Iris pigment epithelial cell (primary cell): ENCODE data around the gene ATF7IP.

ENCODE experiments used
- DNase-seq: peaks from one replicate; pipeline ENCODE4 v3.0.0-alpha.2; 2011; ENCODE audit warnings: low read depth

The ATF7IP gene

DNA sequence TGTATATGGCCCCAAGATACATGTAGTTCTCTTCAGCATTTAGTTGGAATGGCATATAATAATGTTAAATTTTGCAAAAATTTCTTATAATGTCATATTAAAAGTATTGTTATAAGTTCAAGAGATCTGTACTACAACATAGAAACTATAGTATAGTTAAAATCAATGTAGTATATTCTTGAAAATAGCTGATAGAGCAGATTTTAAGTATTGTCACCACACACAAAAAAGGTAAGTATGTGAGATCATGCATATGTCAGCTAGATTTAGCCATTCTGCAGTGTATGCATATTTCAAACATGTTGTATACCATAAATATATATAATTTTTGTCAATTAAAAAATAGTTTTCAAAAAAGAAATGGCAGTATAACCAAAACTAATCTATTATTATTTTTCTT is 115.7 kb downstream of the ATF7IP start:
- no peak for DNase-seq

DNA sequence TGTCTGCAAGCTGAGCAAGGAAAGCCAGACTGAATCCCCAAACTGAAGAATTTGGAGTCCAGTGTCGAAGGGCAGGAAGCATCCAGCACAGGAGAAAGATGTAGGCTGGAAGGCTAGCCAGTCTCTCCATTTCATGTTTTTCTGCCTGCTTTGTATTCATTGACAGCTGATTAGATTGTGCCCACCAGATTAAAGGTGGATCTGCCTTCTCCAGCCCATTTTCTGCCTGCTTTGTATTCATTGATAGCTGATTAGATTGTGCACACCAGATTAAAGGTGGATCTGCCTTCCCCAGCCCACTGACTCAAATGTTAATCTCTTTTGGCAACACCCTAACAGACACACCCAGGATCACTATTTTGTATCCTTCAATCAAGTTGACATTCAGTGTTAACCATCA is 116.9 kb downstream of the ATF7IP start:
- DNase-seq: no peak

DNA sequence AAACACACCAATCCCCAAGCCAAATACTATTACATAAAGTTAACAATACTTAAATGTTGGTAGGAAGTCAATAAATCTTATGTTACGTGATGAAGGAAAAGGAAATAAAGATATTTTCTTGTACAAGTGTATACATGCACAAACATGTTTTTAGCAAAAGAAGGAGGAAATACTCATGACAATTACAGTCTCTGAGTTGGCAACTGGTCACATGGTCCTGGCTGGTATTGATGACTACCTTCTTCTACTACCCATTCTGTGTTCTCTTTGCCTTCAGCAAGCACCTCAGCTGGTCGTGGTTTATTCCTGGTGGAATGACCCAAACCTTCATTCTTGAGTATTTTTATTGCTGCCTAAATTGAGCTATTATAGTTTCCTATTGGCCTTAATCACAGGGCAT is 117.4 kb downstream of the ATF7IP start:
- no peak for DNase-seq

DNA sequence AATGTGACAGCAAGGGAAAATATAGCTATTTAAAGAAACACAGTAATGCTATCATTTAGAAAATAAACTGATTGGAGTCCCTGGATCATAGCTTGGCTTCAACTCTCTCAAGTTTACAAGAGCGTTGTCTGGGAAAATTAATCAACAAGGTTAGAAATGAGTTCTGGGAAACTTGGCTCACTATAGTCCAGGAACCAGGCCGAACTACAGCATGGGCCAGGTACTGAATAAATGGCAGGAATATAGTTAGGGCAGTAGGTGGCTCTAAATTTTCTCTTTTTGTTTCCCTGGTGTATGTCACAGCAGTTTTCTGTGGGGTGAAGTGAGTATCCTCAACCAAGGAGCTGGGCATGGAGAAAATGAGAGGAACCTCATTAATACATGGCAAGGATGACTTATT is 129.8 kb downstream of the ATF7IP start:
- DNase-seq: no peak

DNA sequence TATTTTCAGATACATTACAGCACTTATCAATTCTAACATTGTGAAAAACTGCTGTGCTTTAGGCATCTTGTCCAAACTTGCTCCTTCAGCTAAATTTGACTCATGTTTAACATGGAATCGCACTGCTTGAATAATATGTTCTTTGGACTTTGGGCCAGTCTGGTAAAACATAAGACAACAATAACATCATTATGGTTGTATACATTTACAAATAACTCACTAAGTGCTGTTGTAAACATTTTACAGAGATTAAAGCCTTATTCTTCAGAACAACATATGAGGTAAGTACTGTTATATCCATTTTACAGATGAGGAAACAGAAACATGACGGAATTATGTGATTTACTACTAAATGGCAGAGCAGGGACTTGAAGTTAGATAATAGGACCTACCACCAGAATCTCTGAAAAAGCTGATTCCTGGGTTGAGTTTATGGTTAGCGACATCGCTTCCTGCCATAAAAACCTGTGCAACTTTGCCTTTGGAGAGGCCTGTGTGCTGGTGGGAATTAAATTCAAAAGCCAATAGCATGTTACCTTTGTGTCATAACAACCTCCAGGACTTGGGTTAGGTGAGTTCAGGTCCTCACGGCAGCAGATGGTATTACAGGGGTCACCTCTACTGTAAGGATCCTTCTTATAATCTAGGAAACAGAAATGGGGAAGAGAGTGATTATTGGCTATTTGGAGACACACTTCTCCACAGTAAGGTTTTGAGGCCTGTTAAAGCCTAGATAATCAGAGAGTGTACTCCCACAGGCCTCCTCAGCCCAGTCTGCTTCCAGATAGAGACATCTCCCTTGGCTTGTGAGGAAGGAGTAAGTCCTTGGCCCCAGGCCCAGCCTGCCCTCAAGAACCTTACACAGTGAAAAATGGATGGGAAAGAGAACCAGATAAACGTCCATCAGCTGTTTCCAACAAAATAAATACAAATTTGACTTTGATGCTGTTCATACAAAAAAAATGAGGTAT is 140.4 kb downstream of the ATF7IP start:
- no peak for DNase-seq

DNA sequence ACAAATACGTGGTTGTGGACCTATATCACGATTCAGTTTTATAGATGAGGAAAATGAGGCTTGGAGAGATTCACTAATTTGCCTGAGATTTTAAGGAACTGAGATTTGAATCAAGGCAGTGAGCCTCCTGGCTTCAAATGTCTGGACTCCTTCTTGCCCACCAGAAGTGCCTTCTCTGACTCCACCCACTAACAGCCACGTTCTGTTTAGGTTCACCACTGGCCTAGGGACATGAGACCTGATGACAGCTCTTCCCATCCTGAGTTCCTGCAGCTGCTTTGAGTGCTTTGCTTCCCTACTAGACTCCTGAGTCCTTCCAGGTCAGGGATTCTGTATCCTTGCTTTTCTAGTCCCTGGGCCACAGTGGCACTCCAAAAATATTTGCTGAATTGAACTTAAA is 145.1 kb downstream of the ATF7IP start:
- DNase-seq: no peak

DNA sequence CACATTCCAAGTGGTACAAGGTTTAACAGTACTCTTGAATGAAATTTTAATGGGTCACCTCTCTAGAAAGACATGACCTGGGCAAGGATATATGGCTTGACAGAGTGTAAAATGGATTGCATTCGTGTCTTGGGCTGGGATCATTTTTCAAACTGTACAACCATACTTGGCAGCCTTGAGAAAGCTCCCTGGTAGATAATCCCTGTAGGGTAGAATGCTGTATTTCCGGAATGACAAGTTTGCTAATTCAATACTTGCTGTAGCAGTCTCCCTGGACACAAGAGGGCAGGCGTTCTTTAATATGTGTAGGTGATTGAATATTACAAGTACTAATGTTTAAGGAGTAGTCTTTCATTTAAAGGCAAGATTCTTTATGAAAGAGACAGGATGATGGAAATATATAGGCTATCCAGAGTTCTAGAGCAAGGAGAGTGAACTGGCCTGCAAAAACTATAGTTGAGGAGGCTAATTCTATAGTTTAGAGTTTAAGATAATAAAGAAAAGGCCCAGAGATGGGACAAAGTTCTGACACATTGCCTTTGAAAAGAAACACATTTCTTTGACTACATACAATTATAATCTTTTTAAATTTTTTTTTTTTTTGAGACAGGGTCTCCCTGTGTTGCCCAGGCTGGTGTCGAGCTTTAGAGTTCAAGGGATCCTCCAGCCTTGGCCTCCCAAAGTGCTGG is 148.8 kb downstream of the ATF7IP start:
- DNase-seq: peak; percentile 50

DNA sequence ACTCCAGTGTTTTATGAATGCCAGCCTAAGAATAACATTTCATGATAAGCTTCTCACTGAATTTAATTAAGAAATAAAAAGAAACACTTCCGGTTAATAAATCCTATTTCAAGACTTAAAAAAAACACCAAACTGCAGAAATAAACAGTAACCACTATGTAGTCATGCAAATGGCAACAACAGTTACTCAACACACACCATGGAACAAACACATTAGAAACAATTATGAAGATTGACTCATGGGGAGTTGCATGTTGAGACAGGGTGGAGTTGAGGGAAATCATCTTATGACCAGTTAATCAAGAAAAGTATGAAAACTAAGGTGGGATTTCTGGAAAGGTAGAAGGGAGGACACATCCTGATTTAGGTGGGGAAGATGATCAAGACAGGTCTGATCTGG is 149.5 kb downstream of the ATF7IP start:
- DNase-seq: peak; percentile 19

DNA sequence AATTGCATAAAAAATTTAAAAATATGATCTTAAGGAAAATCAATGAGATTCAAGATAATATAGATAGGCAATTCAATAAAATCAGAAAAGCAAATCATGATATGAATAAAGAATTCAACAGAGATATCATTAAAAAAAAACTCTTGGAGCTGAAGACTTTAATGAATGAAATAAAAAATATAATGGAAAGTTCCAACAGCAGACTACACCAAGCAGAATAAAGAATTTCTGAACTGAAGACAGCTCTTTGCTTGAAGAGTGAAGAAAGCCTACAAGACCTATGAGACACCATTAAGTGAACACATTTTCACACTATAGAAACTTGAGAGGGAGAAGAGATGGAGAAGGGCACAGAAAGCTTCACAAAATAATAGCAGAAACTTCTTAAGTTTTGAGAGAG is 156.3 kb downstream of the ATF7IP start:
- DNase-seq: no peak

DNA sequence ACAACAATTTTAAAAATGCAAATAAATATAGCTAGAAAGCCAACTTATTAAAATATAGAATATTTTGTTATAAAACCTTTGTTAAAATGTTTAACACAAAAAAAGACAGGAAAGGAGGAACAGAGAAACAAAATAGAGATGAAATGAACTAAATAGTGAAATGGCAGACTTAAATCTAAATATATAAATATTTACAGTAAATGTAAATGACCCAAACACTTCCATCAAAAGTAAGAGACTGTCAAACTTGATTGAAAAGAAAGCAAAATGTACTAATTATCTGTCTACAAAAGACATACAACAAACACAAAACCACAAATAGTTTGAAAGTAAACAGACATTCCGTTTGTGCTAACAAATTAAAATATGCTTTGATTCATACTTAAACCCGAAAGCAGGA is 160.5 kb downstream of the ATF7IP start:
- DNase-seq: no peak

DNA sequence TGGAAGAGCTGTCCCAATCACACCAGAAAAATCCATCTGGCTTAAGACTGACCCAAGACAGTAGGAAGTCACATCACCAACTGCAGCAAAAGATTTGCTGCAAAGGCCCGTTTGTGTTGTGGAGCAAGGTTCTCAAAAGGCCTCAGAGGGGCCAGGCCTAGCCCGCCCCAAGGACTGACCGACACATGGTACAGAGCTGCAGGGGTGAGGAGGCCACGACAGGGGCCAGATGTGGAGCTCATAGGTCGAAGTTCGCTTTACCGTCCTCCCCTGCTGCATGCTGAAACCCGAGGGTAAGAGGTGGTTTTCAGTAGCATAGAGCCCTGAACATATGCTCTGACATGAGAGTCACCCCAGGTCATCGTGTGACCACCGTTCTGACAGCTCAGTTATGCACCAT is 166.7 kb downstream of the ATF7IP start:
- no peak for DNase-seq

DNA sequence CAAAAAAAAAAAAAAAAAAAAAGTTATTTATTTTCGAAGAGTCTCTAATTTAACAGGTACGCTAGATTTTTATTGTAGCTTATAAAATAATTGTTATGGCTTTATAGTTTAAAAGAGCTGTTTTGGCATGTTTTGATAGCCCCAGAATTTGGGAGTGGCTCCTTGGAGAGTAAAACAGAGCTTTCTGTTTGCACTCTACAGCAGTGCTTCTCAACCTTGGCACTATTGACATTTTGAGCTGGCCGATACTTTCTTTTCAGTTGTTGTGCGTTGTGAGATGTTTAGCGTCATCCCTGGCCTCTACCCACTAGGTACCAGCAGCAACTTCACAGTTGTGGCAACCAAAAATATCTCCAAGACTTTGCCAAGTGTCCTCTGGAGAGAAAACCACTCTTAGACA is 171.6 kb downstream of the ATF7IP start:
- no peak for DNase-seq

DNA sequence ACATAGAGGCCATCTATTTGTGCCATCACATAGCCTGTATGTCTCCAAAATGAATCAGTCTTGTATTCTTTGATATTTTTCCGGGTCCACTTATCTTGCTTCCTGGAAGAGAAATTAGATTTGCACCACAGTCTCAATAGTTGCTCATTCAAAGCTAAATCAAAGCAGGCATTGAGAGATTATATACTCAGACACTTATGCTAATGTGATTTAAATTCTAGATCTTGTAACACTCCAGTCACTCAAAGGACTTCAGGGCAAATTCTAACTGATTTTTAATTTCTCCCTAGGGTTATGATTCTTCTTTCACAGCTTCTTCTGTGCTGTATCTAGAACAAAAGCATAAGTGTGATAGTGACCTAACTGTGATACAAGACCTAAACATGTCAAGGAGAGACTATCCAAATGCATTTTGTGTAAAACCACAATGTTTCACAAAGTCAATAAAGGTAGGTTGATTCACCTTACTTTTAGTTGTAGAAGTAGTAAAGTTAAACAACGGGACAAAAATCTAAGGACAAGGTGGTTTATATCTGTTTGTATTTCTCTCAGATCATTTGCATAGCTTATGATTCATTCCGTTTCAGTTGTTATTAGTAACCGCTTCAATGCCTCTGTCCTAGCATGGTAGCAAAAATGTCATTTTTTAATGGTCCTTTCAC is 175.4 kb downstream of the ATF7IP start:
- no peak for DNase-seq

DNA sequence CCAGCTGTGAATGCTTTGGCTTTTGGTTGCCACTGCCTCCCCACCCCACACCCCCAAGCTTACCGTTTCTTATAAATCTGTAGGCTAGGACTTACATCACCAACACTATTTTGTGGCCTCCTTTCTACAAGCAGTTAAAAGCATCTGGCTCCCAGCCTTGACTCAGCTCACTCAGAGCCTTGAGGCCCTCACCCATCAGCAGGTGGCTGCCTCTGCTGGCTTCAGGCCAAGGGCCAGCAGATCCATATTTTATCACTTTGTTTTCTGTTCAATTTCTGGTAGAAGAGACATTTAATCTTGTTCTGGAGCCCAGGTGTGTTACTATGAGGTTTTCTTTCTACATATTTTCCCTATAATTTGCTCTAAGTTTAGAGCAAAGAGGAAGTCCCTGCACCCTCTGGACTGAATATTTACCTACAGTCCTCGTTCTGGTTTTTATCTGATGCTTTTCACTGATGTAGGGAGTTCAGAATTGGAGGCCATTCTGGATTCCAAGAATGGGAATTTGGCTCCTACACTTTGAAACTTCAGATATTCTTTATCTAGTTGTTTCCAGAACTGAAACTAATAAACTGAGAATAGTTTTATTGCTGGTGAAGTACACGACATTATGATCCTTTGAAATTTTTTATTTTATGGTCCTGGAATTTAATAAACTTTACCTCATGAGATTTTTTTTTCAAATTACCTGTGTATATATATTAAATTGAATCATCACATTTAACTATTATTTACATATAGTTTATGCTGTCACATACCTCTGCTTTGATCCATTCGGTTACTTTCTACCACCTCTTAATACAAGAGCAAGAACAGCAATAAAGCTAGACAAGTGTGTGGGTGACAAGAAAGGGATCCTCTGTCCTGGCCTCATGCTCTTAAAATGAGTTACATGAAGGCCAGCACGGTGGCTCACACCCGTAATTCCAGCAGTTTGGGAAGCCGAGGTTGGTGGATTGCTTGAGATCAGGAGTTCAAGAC is 180.0 kb downstream of the ATF7IP start:
- DNase-seq: no peak

DNA sequence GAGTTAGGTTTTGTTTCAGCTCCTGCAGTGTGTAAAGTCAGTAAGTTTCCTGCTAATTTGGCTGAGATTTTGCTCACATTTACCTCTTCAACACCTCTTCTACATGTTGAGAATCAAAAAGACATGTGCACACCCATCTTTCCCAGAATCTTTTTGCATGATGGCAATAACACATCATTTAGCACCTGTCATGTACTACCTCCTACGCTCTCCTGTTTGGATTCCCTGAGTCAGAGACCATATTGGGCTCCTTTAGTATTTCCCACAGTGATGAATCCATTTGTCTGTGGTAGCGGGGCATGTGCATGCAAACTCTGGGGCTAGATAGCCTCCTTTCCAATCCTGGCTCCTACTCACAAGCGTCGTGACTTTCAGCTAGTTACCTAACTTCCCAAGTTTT is 182.1 kb downstream of the ATF7IP start:
- DNase-seq: no peak

DNA sequence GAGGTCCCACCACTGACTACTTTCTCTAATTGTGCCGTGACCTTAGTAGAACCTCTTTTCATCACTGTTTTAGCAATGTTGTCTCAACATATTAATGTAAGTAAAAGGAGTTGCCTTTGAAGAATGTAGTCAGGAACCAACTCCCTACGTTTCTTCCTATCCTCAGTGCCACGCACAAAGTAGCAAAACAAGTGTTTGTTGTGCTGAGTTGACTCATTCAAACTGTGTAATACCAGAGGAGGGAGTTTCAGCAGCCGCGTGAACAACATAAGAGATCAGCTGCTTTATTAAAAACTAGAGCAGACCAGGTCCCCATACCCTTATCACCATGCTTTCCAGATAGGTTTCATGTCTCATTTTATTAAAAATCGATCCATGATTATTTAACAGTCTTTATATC is 183.1 kb downstream of the ATF7IP start:
- no peak for DNase-seq
